GM23248 (cell line): ENCODE measurements around the gene IL7R. TPM values are rescaled to one million over a fixed set of nuclear protein-coding genes. Genes with fewer than 3 reads are reported as not detected.
A peak's percentile ranks its signal among the peaks of the same experiment; 100 is the strongest.

ENCODE experiments used
- DNase-seq: peaks from one replicate; pipeline ENCODE4 v3.0.0-alpha.2; 2015
- H2AFZ ChIP-seq: fragments of 200-600 bp; sonication (generic); 2 replicates; pipeline ENCODE4 v1.6.1; 2016; ENCODE audit warnings: antibody characterized with exemption
- H3F3A ChIP-seq: fragments of 200-600 bp; sonication (generic); 2 replicates; pipeline ENCODE4 v1.6.1; 2016; ENCODE audit warnings: mild to moderate bottlenecking, antibody characterized with exemption, mixed run types; ENCODE audit not compliant: insufficient read depth
- H3K27ac ChIP-seq: fragments of 200-600 bp; sonication (generic); 2 replicates; pipeline ENCODE4 v1.5.1; 2016; ENCODE audit warnings: mild to moderate bottlenecking
- H3K27me3 ChIP-seq: fragments of 200-600 bp; sonication (generic); replicated peaks from 2 replicates; pipeline ENCODE4 v1.6.1; 2016; ENCODE audit warnings: mild to moderate bottlenecking; ENCODE audit not compliant: insufficient read depth
- H3K36me3 ChIP-seq: fragments of 200-600 bp; sonication (generic); 2 replicates; pipeline ENCODE4 v1.6.1; 2016; ENCODE audit warnings: low read depth, mild to moderate bottlenecking
- H3K4me1 ChIP-seq: fragments of 200-600 bp; sonication (generic); 2 replicates; pipeline ENCODE4 v1.6.1; 2016; ENCODE audit warnings: mild to moderate bottlenecking; ENCODE audit not compliant: insufficient read depth
- H3K4me2 ChIP-seq: fragments of 200-600 bp; sonication (generic); one replicate; pipeline ENCODE4 v1.6.1; 2016; ENCODE audit warnings: mild to moderate bottlenecking; ENCODE audit not compliant: unreplicated experiment
- H3K4me3 ChIP-seq: fragments of 200-600 bp; sonication (generic); 2 replicates; pipeline ENCODE4 v1.5.1; 2016; ENCODE audit warnings: mild to moderate bottlenecking
- H3K79me2 ChIP-seq: fragments of 200-600 bp; sonication (generic); 2 replicates; pipeline ENCODE4 v1.6.1; 2016; ENCODE audit warnings: mild to moderate bottlenecking; ENCODE audit not compliant: insufficient read depth
- H3K9ac ChIP-seq: fragments of 200-600 bp; sonication (generic); 2 replicates; pipeline ENCODE4 v1.6.1; 2016; ENCODE audit warnings: mild to moderate bottlenecking
- H3K9me2 ChIP-seq: fragments of 200-600 bp; sonication (generic); 2 replicates; pipeline ENCODE4 v1.6.1; 2016; ENCODE audit warnings: mixed run types, mild to moderate bottlenecking, moderate library complexity; ENCODE audit not compliant: insufficient read depth
- H3K9me3 ChIP-seq: fragments of 200-600 bp; sonication (generic); one replicate; pipeline ENCODE4 v1.6.1; 2017; ENCODE audit warnings: low read depth
- H4K20me1 ChIP-seq: fragments of 200-600 bp; sonication (generic); 2 replicates; pipeline ENCODE4 v1.6.0; 2016; ENCODE audit not compliant: insufficient read depth
- EZH2 ChIP-seq: fragments of 200-600 bp; sonication (generic); IDR thresholded peaks from 2 replicates; pipeline ENCODE4 v1.6.1; 2018; ENCODE audit warnings: antibody characterized with exemption, mild to moderate bottlenecking; ENCODE audit not compliant: insufficient read depth, poor library complexity, severe bottlenecking
- EZH2phosphoT487 ChIP-seq: fragments of 200-600 bp; sonication (generic); IDR thresholded peaks from 2 replicates; pipeline ENCODE4 v1.6.1; 2018; ENCODE audit warnings: antibody characterized with exemption, moderate library complexity, mild to moderate bottlenecking, low read depth; ENCODE audit not compliant: insufficient read depth
- WGBS, 2 experiments: methylation state at CpG; one replicate each; pipeline ENCODE4 v1.1.6; 2015 to 2017; ENCODE audit warnings: low lambda C conversion rate in 2 of 2, low coverage in 1 of 2; ENCODE audit errors: missing lambda C conversion rate in 2 of 2; 5-methylcytosine and 5-hydroxymethylcytosine counted together
- in situ Hi-C: fragments of 300-500 bp; cut with MboI; formaldehyde crosslinking; loops from 2 replicates; pipeline ENCODE4 v1.15.0; 2020
- polyA plus RNA-seq: library from polyadenylated mRNA; unstranded; fragments of >200 nt; fragmentation: Nextera tagmentation; extraction: Ambion mirVana; gene quantifications from 2 replicates; pipeline ENCODE4 v1.2.1, GENCODE V29; 2016
- total RNA-seq: library from RNA; depleted of rRNA; stranded (reverse); fragments of >200 nt; shearing (Covaris generic); gene quantifications from 2 replicates; pipeline ENCODE4 v1.2.3, GENCODE V29; 2014

The IL7R gene
- total and polyA plus RNA-seq, 2 experiments from 2014 or later, result 10.9 to 16.9 TPM

GRCh38 chr5:35862126-35862525, 5.4 kb downstream of the IL7R start:
- Histone ChIP-seq H3K4me2 (peak overlapping the region; percentile 11), H3K9me2 (no peaks in the 10 kb centered on the region), H3K27ac (no peak overlapping the region), H2AFZ (0 out of 2 replicates have a peak overlapping the region, but pooled peaks have one; percentile 2), H3F3A (peaks cover 45% of the 10 kb centered on the region), H3K79me2 (no peaks in the 10 kb centered on the region), H3K9me3 (no peaks in the 10 kb centered on the region), H3K9ac (no peak overlapping the region), H3K27me3 (no peaks in the 10 kb centered on the region), H3K4me3 (no peak overlapping the region), H3K4me1 (peaks cover 52% of the 10 kb centered on the region), H3K36me3 (peaks cover 10% of the 10 kb centered on the region; the same call in 1 of the 2 replicates), H4K20me1 (no peaks in the 10 kb centered on the region)
- no peak for DNase-seq
- TF ChIP-seq EZH2 (no peak), EZH2phosphoT487 (no peak)
- 90 to 92% methylated on average over 2 of the region's 2 CpGs for WGBS, 2 experiments
- in situ Hi-C loops, result no loop called here

- Histone ChIP-seq H2AFZ (no peak overlapping the region), H3K27ac (no peak overlapping the region), H3K4me1 (peaks cover 44% of the 10 kb centered on the region), H3K27me3 (no peaks in the 10 kb centered on the region), H3K36me3 (peaks cover 17% of the 10 kb centered on the region), H3K4me2 (no peak overlapping the region), H3F3A (peaks cover 40% of the 10 kb centered on the region), H3K9me3 (no peaks in the 10 kb centered on the region), H3K9ac (no peak overlapping the region), H3K9me2 (no peaks in the 10 kb centered on the region), H3K79me2 (no peaks in the 10 kb centered on the region), H3K4me3 (no peak overlapping the region), H4K20me1 (no peaks in the 10 kb centered on the region)
- no peak for TF ChIP-seq EZH2phosphoT487
- TF ChIP-seq EZH2, result no peak
- no peak for DNase-seq
- 97 to 100% methylated on average over 3 of the region's 3 CpGs for WGBS, 2 experiments
- in situ Hi-C loops, result no loop called here
Measured at GRCh38 chr5:35863159-35863558, 6.5 kb downstream of the IL7R start.

- Histone ChIP-seq H3K9me3 (no peaks in the 10 kb centered on the region), H3K79me2 (no peaks in the 10 kb centered on the region), H3K4me2 (no peak overlapping the region), H2AFZ (no peak overlapping the region), H3K9ac (no peak overlapping the region), H3K27me3 (no peaks in the 10 kb centered on the region), H3K4me1 (no peaks in the 10 kb centered on the region), H3F3A (no peaks in the 10 kb centered on the region), H3K4me3 (no peak overlapping the region), H3K9me2 (no peaks in the 10 kb centered on the region), H3K27ac (no peak overlapping the region), H3K36me3 (peaks cover 19% of the 10 kb centered on the region), H4K20me1 (no peaks in the 10 kb centered on the region)
- TF ChIP-seq EZH2 (no peak), EZH2phosphoT487 (no peak)
- DNase-seq, result no peak
- 96 to 98% methylated on average over 4 of the region's 4 CpGs for WGBS, 2 experiments
- in situ Hi-C loops, result no loop called here
Measured at GRCh38 chr5:35867998-35868397, 11.3 kb downstream of the IL7R start.

DNA sequence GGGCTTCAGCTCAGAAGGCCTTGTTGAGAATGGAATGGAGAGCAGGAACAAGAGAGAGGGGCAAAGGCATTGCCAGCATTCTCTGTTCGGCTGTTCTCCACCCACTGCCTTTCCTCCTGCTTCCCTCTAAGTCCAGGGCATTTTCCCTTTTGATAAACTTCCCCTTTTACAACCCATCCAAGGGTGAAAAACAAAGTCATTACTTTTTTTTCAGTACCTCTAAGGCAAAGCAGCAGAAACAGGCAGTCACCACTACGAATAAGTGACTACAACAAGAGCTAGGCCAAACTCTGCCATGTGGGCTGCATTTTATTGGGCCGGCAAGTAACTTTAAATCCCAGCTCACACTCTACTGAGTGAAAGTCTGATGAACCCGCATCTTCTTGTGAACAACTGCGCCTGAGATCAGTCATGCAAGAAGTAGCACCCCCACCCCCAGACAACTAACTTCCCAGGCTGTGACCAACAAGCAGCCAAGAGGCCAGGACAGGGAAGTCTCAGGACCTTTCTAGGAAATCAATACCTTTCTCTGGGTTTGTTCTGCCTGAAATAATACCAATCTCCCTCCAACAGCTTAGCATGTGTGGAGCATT, 13.1 kb downstream of the IL7R start:
- peaks cover 9% of the 10 kb centered on the region; the same call in 1 of the 2 replicates for H3K36me3 ChIP-seq
- 93 to 95% methylated on average over 5 of the region's 5 CpGs for WGBS, 2 experiments
- no peaks in the 10 kb centered on the region for H3K4me1 ChIP-seq
- no peak overlapping the region for H3K4me3 ChIP-seq
- in situ Hi-C loops, result no loop called here
- no peaks in the 10 kb centered on the region for H3K27me3 ChIP-seq
- H3K27ac ChIP-seq, result no peak overlapping the region
- H4K20me1 ChIP-seq, result no peaks in the 10 kb centered on the region
- no peak overlapping the region for H2AFZ ChIP-seq
- no peaks in the 10 kb centered on the region for H3K9me2 ChIP-seq
- DNase-seq, result no peak
- H3K79me2 ChIP-seq, result no peaks in the 10 kb centered on the region
- TF ChIP-seq EZH2, result no peak
- H3K4me2 ChIP-seq, result no peak overlapping the region
- no peaks in the 10 kb centered on the region for H3F3A ChIP-seq
- H3K9me3 ChIP-seq, result no peaks in the 10 kb centered on the region
- H3K9ac ChIP-seq, result no peak overlapping the region
